Omental fat pad (tissue), 4 donors: ENCODE data around the gene AHCTF1. TPM values are rescaled to one million over a fixed set of nuclear protein-coding genes. Genes with fewer than 3 reads are reported as not detected.
A peak's percentile ranks its signal among the peaks of the same experiment; 100 is the strongest.
"Not testable (repeated sequence)": the region's sequence is repeated elsewhere in the genome, so short reads cannot be mapped to it uniquely, and the experiment has no call there.

Experiments used
- ATAC-seq: fragments of 150-250 bp; one replicate; pipeline ENCODE4 v1.9.1; 2016; ENCODE audit warnings: mild to moderate bottlenecking, moderate library complexity; ENCODE audit not compliant: low FRiP score
- DNase-seq: peaks from one replicate; pipeline ENCODE4 v3.0.0-alpha.2; 2019; ENCODE audit warnings: low spot score
- CTCF ChIP-seq, 3 donors: fragments of 450-650 bp; IDR thresholded peaks; one replicate each; pipeline ENCODE4 v1.5.1; 2016 to 2017; ENCODE audit warnings: antibody characterized with exemption in 3 of 3, mild to moderate bottlenecking in 3 of 3, moderate library complexity in 2 of 3
- total RNA-seq, 4 donors: library from RNA; depleted of rRNA; stranded (reverse); fragments of >200 nt; gene quantifications; one replicate each; pipeline ENCODE4 v1.1.0, GENCODE V29; 2016

The AHCTF1 gene
- total RNA-seq, 4 donors from 2014 or later, result 39.6 to 59.0 (median 48.5) TPM

GRCh38 chr1:246875041-246876026, 56.4 kb downstream of the AHCTF1 start:
- DNase-seq (no peak), ATAC-seq (peak; percentile 49)
- TF ChIP-seq CTCF (IDR thresholded peaks at IDR 0.05), result no peak

- no peak for TF ChIP-seq CTCF (IDR thresholded peaks at IDR 0.05)
- no peak for DNase-seq
- no peak for ATAC-seq
These were observed 65.8 kb downstream of the AHCTF1 start for GRCh38 chr1:246865921-246866320.

GRCh38 chr1:246863791-246864190, 68.0 kb downstream of the AHCTF1 start:
- ATAC-seq, DNase-seq: not testable (repeated sequence)

GRCh38 chr1:246860401-246860800, 71.3 kb downstream of the AHCTF1 start:
- no peak for DNase-seq
- no peak for ATAC-seq
- no peak for TF ChIP-seq CTCF (IDR thresholded peaks at IDR 0.05)

- no peak for TF ChIP-seq CTCF (IDR thresholded peaks at IDR 0.05)
- no peak for ATAC-seq
These were observed 75.4 kb downstream of the AHCTF1 start for GRCh38 chr1:246856371-246856770.

GRCh38 chr1:246850640-246851039, 81.1 kb downstream of the AHCTF1 start:
- ATAC-seq, DNase-seq: not testable (repeated sequence)

More at GRCh38 chr1:246856371-246856770, 75.4 kb downstream of the AHCTF1 start:
- DNase-seq, result no peak

GRCh38 chr1:246843876-246844275, 87.9 kb downstream of the AHCTF1 start:
- ATAC-seq (no peak), DNase-seq (no peak)
- no peak for TF ChIP-seq CTCF (IDR thresholded peaks at IDR 0.05)

- DNase-seq, ATAC-seq: not testable (repeated sequence)
These were observed 91.0 kb downstream of the AHCTF1 start for GRCh38 chr1:246840761-246841160.
